ENCODE data around the gene SKIL. TPM values are rescaled to one million over a fixed set of nuclear protein-coding genes. Genes with fewer than 3 reads are reported as not detected.
A peak's percentile ranks its signal among the peaks of the same experiment; 100 is the strongest.

Gene SKIL, protein sequence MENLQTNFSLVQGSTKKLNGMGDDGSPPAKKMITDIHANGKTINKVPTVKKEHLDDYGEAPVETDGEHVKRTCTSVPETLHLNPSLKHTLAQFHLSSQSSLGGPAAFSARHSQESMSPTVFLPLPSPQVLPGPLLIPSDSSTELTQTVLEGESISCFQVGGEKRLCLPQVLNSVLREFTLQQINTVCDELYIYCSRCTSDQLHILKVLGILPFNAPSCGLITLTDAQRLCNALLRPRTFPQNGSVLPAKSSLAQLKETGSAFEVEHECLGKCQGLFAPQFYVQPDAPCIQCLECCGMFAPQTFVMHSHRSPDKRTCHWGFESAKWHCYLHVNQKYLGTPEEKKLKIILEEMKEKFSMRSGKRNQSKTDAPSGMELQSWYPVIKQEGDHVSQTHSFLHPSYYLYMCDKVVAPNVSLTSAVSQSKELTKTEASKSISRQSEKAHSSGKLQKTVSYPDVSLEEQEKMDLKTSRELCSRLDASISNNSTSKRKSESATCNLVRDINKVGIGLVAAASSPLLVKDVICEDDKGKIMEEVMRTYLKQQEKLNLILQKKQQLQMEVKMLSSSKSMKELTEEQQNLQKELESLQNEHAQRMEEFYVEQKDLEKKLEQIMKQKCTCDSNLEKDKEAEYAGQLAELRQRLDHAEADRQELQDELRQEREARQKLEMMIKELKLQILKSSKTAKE
- 10 to 100 TPM; 16.3 to 17.5 TPM for total RNA-seq

- no peaks in the 10 kb centered on the region for H3K27me3 Mint-ChIP-seq (ENCODE audit: low read depth)
- peaks cover 32% of the 10 kb centered on the region for H3K4me1 Mint-ChIP-seq (ENCODE audit: low read depth)
- peaks cover 9% of the 10 kb centered on the region for H3K9me3 Mint-ChIP-seq
- DNase-seq = peak; percentile 97
- peak within 1 kb of the TSS; percentile 96 for H3K4me3 Mint-ChIP-seq
- CTCF ChIA-PET = interaction anchor here (0.7 to 1.2 kb wide), 3 partner anchors 80 to 186 kb away, joined by 3 read pairs; no protein-coding TSS in a partner anchor
- H3K36me3 Mint-ChIP-seq (ENCODE audit: low read depth) = peaks cover 23% of the 10 kb centered on the region
- peak within 1 kb of the TSS; percentile 95 for H3K27ac Mint-ChIP-seq
- intact Hi-C loops (cut with micrococcal nuclease) = loop anchor here (1.0 to 10.0 kb wide), 15 partner anchors 79 to 1097 kb away; partner anchors contain the start of genes GPR160, LRRC34, LRRIQ4 and MYNN
Measured at GRCh38 chr3:170357176-170358041, at the start of gene SKIL. SKIL (plus strand) TSS chr3:170357715; CDS start chr3:170360332, 2,617 bp downstream.

DNA sequence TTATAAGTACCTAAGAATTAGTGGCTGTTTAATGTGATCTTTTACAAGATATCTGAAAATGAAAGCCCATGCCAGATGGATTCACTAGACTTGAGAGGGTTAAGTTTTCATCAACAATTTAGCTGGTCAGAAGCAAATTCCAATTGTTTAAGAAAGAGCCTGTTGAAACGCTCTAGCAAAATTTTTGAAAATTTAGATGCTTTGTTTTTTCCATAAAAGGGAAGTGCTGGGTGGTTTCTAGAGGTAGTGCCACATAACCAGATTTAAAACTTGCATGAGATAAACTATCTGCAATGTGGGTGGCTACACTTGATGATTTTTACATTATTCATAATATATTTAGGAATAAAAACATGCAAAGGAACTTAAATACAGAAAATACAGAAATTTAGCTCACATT, 48.5 kb upstream of the SKIL start:
- no peaks in the 10 kb centered on the region for H3K4me1 Mint-ChIP-seq (ENCODE audit: low read depth)
- H3K9me3 Mint-ChIP-seq = no peaks in the 10 kb centered on the region
- no peak overlapping the region for H3K4me3 Mint-ChIP-seq
- no peaks in the 10 kb centered on the region for H3K27me3 Mint-ChIP-seq (ENCODE audit: low read depth)
- DNase-seq = no peak
- no peaks in the 10 kb centered on the region for H3K36me3 Mint-ChIP-seq (ENCODE audit: low read depth)
- CTCF ChIA-PET = interaction anchor here (0.7 to 1.9 kb wide), 4 partner anchors 97 to 503 kb away, joined by 3 to 4 read pairs (median 3); no protein-coding TSS in a partner anchor
- intact Hi-C loops (cut with micrococcal nuclease) = no loop called here
- no peak overlapping the region for H3K27ac Mint-ChIP-seq

GRCh38 chr3:170317954-170318353, 39.6 kb upstream of the SKIL start:
- no peak for DNase-seq
- CTCF ChIA-PET = interaction anchor here (0.6 to 0.7 kb wide), 2 partner anchors 45 to 559 kb away, joined by 3 to 4 read pairs; no protein-coding TSS in a partner anchor
- no peaks in the 10 kb centered on the region for H3K9me3 Mint-ChIP-seq
- intact Hi-C loops (cut with micrococcal nuclease) = loop anchor here (10.0 kb wide), 1 partner anchor 377 kb away; no protein-coding TSS in a partner anchor
- no peak overlapping the region for H3K27ac Mint-ChIP-seq
- no peaks in the 10 kb centered on the region for H3K4me1 Mint-ChIP-seq (ENCODE audit: low read depth)
- H3K4me3 Mint-ChIP-seq = no peak overlapping the region
- no peaks in the 10 kb centered on the region for H3K27me3 Mint-ChIP-seq (ENCODE audit: low read depth)
- H3K36me3 Mint-ChIP-seq (ENCODE audit: low read depth) = no peaks in the 10 kb centered on the region

DNA sequence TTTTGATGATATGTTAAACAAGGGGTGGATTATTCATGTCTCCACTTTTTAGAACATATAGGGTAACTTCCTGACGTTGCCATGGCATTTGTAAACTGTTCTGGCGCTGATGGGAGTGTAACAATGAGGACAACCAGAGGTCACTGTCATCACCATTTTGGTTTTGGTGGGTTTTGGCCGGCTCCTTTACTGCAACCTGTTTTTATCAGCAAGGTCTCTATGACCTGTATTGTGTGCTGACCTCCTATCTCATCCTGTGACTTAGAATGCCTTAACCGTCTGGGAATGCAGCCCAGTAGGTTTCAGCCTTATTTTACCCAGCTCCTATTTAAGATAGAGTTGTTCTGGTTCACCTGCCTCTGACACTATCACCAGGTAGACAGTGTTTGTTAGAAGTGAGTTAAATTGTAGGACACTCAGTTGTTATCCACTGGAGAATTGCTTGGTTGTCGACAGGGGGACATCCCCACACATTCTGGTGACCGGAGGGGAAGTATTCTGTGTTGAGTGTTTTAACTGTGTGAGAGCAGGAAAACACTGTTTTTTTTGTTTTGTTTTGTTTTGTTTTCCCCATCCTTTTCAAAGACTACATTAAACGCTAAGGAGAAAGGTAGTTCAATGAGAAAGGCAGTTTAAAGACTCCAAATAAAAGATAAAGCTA, 36.9 kb upstream of the SKIL start:
- H3K27ac Mint-ChIP-seq = no peak overlapping the region
- no peaks in the 10 kb centered on the region for H3K4me1 Mint-ChIP-seq (ENCODE audit: low read depth)
- DNase-seq = no peak
- H3K9me3 Mint-ChIP-seq = no peaks in the 10 kb centered on the region
- peaks cover 2% of the 10 kb centered on the region for H3K27me3 Mint-ChIP-seq (ENCODE audit: low read depth)
- no peaks in the 10 kb centered on the region for H3K36me3 Mint-ChIP-seq (ENCODE audit: low read depth)
- CTCF ChIA-PET = interaction anchor here (0.7 to 1.6 kb wide), 3 partner anchors 7 to 94 kb away, joined by 3 to 4 read pairs (median 3); no protein-coding TSS in a partner anchor
- intact Hi-C loops (cut with micrococcal nuclease) = no loop called here
- no peak overlapping the region for H3K4me3 Mint-ChIP-seq

DNA sequence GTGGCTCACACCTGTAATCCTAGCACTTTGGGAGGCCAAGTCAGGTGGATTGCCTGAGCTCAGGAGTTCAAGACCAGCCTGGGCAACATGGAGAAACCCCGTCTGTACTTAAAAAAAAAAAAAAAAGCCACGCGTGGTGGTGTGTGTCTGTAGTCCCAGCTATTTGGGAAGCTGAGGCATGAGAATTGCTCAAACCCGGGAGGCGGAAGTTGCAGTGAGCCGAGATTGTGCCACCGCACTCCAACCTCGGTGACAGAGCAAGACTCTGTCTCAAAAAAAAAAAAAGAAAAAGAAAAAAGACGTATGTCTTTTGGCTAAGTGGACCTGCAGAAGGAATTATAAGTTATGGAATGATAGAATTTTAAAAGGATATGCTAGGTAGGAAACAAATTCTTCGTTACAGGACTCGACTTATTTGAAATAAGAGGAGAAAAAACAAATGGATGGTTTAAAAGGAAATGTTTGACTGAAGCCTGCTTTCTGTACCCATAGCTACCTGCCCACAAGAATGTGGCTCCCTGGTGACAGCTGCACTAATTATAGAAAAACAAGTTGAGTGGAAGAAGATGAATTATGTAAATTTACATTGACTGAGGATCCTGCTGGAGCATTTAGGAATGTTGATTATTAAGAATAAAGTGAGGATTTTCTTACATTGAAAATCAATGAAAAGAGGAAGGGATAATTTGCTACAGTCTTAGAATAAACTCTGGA, 36.0 kb upstream of the SKIL start:
- H3K4me3 Mint-ChIP-seq = no peak overlapping the region
- H3K27me3 Mint-ChIP-seq (ENCODE audit: low read depth) = peaks cover 2% of the 10 kb centered on the region
- no peaks in the 10 kb centered on the region for H3K9me3 Mint-ChIP-seq
- H3K4me1 Mint-ChIP-seq (ENCODE audit: low read depth) = no peaks in the 10 kb centered on the region
- no peaks in the 10 kb centered on the region for H3K36me3 Mint-ChIP-seq (ENCODE audit: low read depth)
- intact Hi-C loops (cut with micrococcal nuclease) = no loop called here
- H3K27ac Mint-ChIP-seq = no peak overlapping the region
- CTCF ChIA-PET = interaction anchor here (0.7 to 1.6 kb wide), 4 partner anchors 8 to 531 kb away, joined by 3 to 5 read pairs (median 4); no protein-coding TSS in a partner anchor
- DNase-seq = no peak

DNA sequence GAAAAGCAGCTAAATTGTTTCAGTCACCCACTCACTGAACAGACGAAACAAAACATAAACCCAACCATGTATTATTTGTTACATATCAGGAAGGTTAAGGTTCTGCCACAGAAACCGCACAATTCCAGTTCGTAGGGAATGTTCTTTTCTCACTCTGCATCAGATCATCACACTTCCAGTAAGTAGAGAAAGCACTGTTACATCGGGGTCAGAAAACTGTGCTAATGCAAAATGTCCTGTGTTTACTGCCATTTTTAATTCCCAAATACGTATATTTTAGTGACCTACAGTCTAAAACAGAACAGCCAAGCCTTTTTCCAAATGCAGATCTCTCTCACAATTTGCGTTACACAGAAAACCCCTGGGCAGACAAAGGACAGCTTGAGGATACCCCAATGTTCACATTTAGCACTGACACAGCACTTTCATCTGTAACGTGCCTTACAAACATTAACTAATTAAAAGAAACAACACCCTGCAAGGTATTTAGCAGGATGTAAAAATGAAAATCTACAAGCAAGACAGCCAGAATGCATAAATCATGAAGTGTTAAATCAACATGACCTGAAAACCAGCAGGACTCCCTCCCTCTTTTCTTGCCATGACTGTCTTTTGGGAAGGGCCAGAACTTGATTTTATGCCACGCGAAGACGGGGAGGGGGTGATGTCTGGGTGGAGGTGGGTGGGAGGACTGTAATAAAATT, 34.8 kb upstream of the SKIL start:
- CTCF ChIA-PET = interaction anchor here (0.7 kb wide), 1 partner anchor 1609 kb away, joined by 6 read pairs; no protein-coding TSS in a partner anchor
- peaks cover 2% of the 10 kb centered on the region for H3K27me3 Mint-ChIP-seq (ENCODE audit: low read depth)
- H3K9me3 Mint-ChIP-seq = no peaks in the 10 kb centered on the region
- no peak overlapping the region for H3K27ac Mint-ChIP-seq
- no peak overlapping the region for H3K4me3 Mint-ChIP-seq
- no peaks in the 10 kb centered on the region for H3K4me1 Mint-ChIP-seq (ENCODE audit: low read depth)
- no peaks in the 10 kb centered on the region for H3K36me3 Mint-ChIP-seq (ENCODE audit: low read depth)
- DNase-seq = no peak
- intact Hi-C loops (cut with micrococcal nuclease) = no loop called here

- no peaks in the 10 kb centered on the region for H3K4me1 Mint-ChIP-seq (ENCODE audit: low read depth)
- CTCF ChIA-PET = interaction anchor here (0.7 kb wide), 1 partner anchor 1609 kb away, joined by 6 read pairs; no protein-coding TSS in a partner anchor
- intact Hi-C loops (cut with micrococcal nuclease) = no loop called here
- no peaks in the 10 kb centered on the region for H3K36me3 Mint-ChIP-seq (ENCODE audit: low read depth)
- H3K27ac Mint-ChIP-seq = no peak overlapping the region
- H3K27me3 Mint-ChIP-seq (ENCODE audit: low read depth) = peaks cover 2% of the 10 kb centered on the region
- no peak overlapping the region for H3K4me3 Mint-ChIP-seq
- peaks cover 2% of the 10 kb centered on the region for H3K9me3 Mint-ChIP-seq
- no peak for DNase-seq
Measured at GRCh38 chr3:170323331-170323730, 34.2 kb upstream of the SKIL start.

DNA sequence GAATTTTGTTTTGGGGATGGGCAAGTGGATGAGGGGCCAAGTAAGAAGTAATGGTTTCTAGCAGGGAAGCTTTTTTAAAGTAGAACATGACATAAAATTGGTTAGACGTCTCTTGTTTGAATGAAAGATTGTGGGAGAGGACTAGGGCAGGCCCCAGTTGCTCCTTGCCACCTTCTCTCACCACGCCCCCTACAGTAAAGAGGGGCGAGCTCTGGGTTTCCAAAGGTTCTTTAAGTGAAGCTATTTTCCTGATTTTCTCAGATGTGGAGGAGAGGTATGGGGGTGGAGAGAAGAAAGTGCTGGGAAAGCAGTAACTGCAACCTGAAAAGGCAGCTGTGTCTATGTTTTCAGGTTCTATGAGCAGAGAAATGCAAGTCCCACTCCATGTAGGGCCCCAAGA, 32.6 kb upstream of the SKIL start:
- Mint-ChIP-seq H3K27me3 (ENCODE audit: low read depth) (peaks cover 2% of the 10 kb centered on the region), H3K4me3 (no peak overlapping the region), H3K4me1 (ENCODE audit: low read depth) (no peaks in the 10 kb centered on the region), H3K27ac (no peak overlapping the region), H3K36me3 (ENCODE audit: low read depth) (no peaks in the 10 kb centered on the region), H3K9me3 (peaks cover 5% of the 10 kb centered on the region)
- CTCF ChIA-PET = interaction anchor here (0.7 kb wide), 1 partner anchor 238 kb away, joined by 3 read pairs; no protein-coding TSS in a partner anchor
- intact Hi-C loops (cut with micrococcal nuclease) = no loop called here
- no peak for DNase-seq

- peaks cover 5% of the 10 kb centered on the region for H3K9me3 Mint-ChIP-seq
- H3K27ac Mint-ChIP-seq = no peak overlapping the region
- CTCF ChIA-PET = interaction anchor here (0.6 kb wide), 1 partner anchor 207 kb away, joined by 3 read pairs; no protein-coding TSS in a partner anchor
- no peak overlapping the region for H3K4me3 Mint-ChIP-seq
- no peak for DNase-seq
- H3K36me3 Mint-ChIP-seq (ENCODE audit: low read depth) = no peaks in the 10 kb centered on the region
- peaks cover 2% of the 10 kb centered on the region for H3K27me3 Mint-ChIP-seq (ENCODE audit: low read depth)
- intact Hi-C loops (cut with micrococcal nuclease) = no loop called here
- H3K4me1 Mint-ChIP-seq (ENCODE audit: low read depth) = no peaks in the 10 kb centered on the region
Measured at GRCh38 chr3:170327040-170327808, 30.3 kb upstream of the SKIL start.

Measured in activated naive CD4-positive, alpha-beta T cell treated with anti-CD3 and anti-CD28 coated beads for 36 hours (primary cell).